WTC11 (cell line): Measurements from ENCODE around the gene NOTCH4.

ENCODE experiments used
- ATF1 ChIP-seq: sonication (generic); formaldehyde crosslinking; IDR thresholded peaks from 2 replicates; pipeline ENCODE4 v1.8.1; 2023; ENCODE audit warnings: mild to moderate bottlenecking, moderate library complexity, missing genetic modification reagents
- ETV6 ChIP-seq: sonication (generic); formaldehyde crosslinking; IDR thresholded peaks from 2 replicates; pipeline ENCODE4 v1.8.1; 2022; ENCODE audit warnings: mild to moderate bottlenecking, missing genetic modification reagents
- FOXP1 ChIP-seq: sonication (generic); formaldehyde crosslinking; IDR thresholded peaks from 2 replicates; pipeline ENCODE4 v1.8.0; 2022; ENCODE audit warnings: missing genetic modification reagents, mild to moderate bottlenecking, moderate library complexity, borderline replicate concordance
- GABPB1 ChIP-seq: sonication (generic); formaldehyde crosslinking; IDR thresholded peaks from 2 replicates; pipeline ENCODE4 v1.8.1; 2023; ENCODE audit warnings: mild to moderate bottlenecking, missing genetic modification reagents
- MYBL2 ChIP-seq: sonication (generic); formaldehyde crosslinking; IDR thresholded peaks from 2 replicates; pipeline ENCODE4 v1.8.1; 2023; ENCODE audit warnings: mild to moderate bottlenecking, moderate library complexity, missing genetic modification reagents
- NR3C1 ChIP-seq: sonication (generic); formaldehyde crosslinking; conservative IDR thresholded peaks from 2 replicates; pipeline ENCODE4 v1.8.1; 2023; ENCODE audit warnings: low read depth, mild to moderate bottlenecking, missing genetic modification reagents
- SP1 ChIP-seq: sonication (generic); formaldehyde crosslinking; conservative IDR thresholded peaks from 2 replicates; pipeline ENCODE4 v1.8.1; 2022; ENCODE audit warnings: missing genetic modification reagents
- TEAD1 ChIP-seq: sonication (generic); formaldehyde crosslinking; IDR thresholded peaks from 2 replicates; pipeline ENCODE4 v1.8.0; 2022; ENCODE audit warnings: mild to moderate bottlenecking, missing genetic modification reagents
- ZBTB21 ChIP-seq: sonication (generic); formaldehyde crosslinking; IDR thresholded peaks from 2 replicates; pipeline ENCODE4 v1.8.1; 2023; ENCODE audit warnings: mild to moderate bottlenecking, missing genetic modification reagents, borderline replicate concordance
- TF ChIP-seq, protein P1 (sequence below): fragments of 200-600 bp; IDR thresholded peaks from 2 replicates; pipeline ENCODE4 v1.8.0; 2022; ENCODE audit warnings: antibody characterized with exemption
- TF ChIP-seq, protein P2 (sequence below): sonication (generic); formaldehyde crosslinking; IDR thresholded peaks from 2 replicates; pipeline ENCODE4 v1.8.1; 2022; ENCODE audit warnings: low read depth, mild to moderate bottlenecking, moderate library complexity, missing genetic modification reagents, borderline replicate concordance
- TF ChIP-seq, protein P3 (sequence below): sonication (generic); formaldehyde crosslinking; IDR thresholded peaks from 2 replicates; pipeline ENCODE4 v1.8.1; 2023; ENCODE audit warnings: mild to moderate bottlenecking, missing genetic modification reagents
- TF ChIP-seq, protein P4 (sequence below): sonication (generic); formaldehyde crosslinking; IDR thresholded peaks from 2 replicates; pipeline ENCODE4 v1.8.1; 2023; ENCODE audit warnings: mild to moderate bottlenecking, missing genetic modification reagents, moderate library complexity

DNA sequence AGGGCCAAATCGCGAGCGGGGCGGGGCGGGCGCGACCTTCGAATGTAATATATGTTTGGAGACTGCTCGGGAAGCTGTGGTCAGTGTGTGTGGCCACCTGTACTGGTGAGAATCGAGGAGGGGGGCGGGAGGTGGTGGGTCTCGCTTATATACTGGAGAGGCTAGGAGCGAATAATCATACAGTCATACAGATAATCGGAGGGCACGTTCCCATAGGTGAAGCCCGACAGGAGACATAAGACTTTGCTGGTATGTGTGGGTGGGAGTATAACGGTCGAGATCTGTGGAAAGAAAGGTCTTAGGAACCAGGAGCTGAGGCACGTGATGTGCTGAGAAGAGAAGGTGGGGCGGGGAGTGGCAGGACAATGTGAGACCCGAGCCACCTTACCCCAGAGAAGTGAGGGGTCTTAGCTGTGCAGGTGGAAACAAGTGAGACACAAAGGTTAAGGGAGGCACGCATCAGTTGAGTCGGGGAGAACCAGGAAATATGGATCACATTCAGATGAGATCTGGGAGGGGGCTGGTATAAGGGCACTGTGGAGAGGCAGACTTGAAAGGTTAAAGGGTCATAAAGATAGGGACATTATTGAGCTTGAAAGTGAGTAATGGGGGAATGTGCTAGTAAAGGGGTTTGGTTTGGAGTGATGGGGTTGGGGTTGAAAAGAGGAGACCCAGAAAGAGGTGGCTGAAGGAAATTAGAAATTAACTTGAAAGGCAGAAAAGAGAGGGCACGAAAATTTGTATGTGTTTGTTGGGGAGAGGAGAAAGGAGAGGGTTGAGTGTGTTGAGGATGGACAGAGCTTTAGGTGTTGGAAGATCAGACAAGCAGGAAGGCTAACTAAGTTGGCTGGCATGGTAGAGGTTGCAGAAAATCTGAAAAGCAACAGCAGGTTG lies 45.1 kb downstream of the NOTCH4 start:
- TF ChIP-seq, protein P1, sequence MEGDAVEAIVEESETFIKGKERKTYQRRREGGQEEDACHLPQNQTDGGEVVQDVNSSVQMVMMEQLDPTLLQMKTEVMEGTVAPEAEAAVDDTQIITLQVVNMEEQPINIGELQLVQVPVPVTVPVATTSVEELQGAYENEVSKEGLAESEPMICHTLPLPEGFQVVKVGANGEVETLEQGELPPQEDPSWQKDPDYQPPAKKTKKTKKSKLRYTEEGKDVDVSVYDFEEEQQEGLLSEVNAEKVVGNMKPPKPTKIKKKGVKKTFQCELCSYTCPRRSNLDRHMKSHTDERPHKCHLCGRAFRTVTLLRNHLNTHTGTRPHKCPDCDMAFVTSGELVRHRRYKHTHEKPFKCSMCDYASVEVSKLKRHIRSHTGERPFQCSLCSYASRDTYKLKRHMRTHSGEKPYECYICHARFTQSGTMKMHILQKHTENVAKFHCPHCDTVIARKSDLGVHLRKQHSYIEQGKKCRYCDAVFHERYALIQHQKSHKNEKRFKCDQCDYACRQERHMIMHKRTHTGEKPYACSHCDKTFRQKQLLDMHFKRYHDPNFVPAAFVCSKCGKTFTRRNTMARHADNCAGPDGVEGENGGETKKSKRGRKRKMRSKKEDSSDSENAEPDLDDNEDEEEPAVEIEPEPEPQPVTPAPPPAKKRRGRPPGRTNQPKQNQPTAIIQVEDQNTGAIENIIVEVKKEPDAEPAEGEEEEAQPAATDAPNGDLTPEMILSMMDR = no peak
- TF ChIP-seq SP1 (CRISPR knock-in tag) (no peak), ZBTB21 (CRISPR knock-in tag) (no peak), NR3C1 (no peak), ATF1 (CRISPR knock-in tag) (no peak), FOXP1 (CRISPR knock-in tag) (no peak), GABPB1 (CRISPR knock-in tag) (no peak; the same call in 1 of the 2 replicates), TEAD1 (CRISPR knock-in tag) (no peak), MYBL2 (CRISPR knock-in tag) (no peak), ETV6 (CRISPR knock-in tag) (no peak)
- TF ChIP-seq, protein P2, sequence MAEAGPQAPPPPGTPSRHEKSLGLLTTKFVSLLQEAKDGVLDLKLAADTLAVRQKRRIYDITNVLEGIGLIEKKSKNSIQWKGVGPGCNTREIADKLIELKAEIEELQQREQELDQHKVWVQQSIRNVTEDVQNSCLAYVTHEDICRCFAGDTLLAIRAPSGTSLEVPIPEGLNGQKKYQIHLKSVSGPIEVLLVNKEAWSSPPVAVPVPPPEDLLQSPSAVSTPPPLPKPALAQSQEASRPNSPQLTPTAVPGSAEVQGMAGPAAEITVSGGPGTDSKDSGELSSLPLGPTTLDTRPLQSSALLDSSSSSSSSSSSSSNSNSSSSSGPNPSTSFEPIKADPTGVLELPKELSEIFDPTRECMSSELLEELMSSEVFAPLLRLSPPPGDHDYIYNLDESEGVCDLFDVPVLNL (CRISPR knock-in tag) = no peak
- TF ChIP-seq, protein P3, sequence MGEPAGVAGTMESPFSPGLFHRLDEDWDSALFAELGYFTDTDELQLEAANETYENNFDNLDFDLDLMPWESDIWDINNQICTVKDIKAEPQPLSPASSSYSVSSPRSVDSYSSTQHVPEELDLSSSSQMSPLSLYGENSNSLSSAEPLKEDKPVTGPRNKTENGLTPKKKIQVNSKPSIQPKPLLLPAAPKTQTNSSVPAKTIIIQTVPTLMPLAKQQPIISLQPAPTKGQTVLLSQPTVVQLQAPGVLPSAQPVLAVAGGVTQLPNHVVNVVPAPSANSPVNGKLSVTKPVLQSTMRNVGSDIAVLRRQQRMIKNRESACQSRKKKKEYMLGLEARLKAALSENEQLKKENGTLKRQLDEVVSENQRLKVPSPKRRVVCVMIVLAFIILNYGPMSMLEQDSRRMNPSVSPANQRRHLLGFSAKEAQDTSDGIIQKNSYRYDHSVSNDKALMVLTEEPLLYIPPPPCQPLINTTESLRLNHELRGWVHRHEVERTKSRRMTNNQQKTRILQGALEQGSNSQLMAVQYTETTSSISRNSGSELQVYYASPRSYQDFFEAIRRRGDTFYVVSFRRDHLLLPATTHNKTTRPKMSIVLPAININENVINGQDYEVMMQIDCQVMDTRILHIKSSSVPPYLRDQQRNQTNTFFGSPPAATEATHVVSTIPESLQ (CRISPR knock-in tag) = no peak
- TF ChIP-seq, protein P4, sequence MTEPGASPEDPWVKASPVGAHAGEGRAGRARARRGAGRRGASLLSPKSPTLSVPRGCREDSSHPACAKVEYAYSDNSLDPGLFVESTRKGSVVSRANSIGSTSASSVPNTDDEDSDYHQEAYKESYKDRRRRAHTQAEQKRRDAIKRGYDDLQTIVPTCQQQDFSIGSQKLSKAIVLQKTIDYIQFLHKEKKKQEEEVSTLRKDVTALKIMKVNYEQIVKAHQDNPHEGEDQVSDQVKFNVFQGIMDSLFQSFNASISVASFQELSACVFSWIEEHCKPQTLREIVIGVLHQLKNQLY = no peak
